ENCODE data around the gene ESF1. TPM values are rescaled to one million over a fixed set of nuclear protein-coding genes. Genes with fewer than 3 reads are reported as not detected.

The ESF1 gene
- total RNA-seq, 6 donors from 2014 or later = 9.8 to 17.8 (median 12.7) TPM

DNA sequence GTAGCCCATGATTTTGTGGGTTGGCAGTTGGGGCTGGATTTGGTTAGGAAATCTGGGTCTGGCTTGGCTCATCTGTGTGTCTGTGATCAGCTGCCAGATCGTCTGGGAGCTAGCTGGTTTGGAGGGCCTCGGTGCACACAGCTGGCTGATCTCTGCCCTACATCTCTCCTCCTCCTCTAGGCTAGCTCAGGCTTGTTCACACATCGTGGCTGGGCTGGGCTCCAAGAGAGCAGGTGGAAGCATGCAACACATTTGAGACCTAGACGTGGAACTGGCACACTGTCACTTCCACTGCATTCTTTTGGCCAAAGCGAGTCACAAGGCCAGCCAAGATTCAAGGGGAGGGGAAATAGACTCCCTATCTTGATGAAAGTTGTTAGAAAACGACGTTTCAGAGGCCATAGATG is 16.0 kb upstream of the ESF1 start:
- no peak overlapping the region for H3K27ac ChIP-seq

DNA sequence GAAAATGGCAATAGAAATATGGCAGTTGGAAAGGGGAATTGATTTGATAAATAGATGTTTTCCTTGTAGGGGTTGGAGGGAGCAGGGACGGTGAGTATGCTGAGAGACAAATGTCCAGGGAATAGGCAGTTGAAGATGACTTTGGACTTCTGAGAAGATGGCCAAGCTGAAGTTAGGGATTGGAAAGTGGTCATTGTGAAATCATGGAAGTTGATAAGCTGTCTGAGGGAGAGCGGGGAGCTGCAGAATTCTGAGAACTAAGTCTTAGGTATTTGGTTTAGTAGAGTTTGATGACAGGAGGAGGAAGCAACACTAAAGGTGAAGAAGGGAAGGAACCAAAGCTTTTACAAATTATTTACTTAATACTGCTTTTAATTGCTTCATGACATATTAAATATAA is 15.3 kb upstream of the ESF1 start:
- ATAC-seq (ENCODE audit: low FRiP score in 2 of 2) (peak in 1 of 2 donors; percentile 12), DNase-seq (no peak)
- Histone ChIP-seq H3K36me3 (peaks cover 38 to 90% (median 58%) of the 10 kb centered on the region in 4 donors), H3K4me3 (no peak overlapping the region), H3K9me3 (no peaks in the 10 kb centered on the region), H3K27me3 (no peaks in the 10 kb centered on the region), H3K27ac (no peak overlapping the region), H3K4me1 (peaks cover 0 to 4% (median 0%) of the 10 kb centered on the region in 4 donors)
- WGBS, 2 donors = 75 to 83% methylated on average over 2 of the region's 2 CpGs
- TF ChIP-seq CTCF (IDR thresholded peaks at IDR 0.05) = no peak
- no peak for TF ChIP-seq EP300 (IDR thresholded peaks at IDR 0.05)
- no peak for TF ChIP-seq POLR2AphosphoS5 (IDR thresholded peaks at IDR 0.05)
- no peak for TF ChIP-seq POLR2A (IDR thresholded peaks at IDR 0.05)

More for the DNA sequence above, 16.0 kb upstream of the ESF1 start:
- H3K9me3 ChIP-seq = no peaks in the 10 kb centered on the region
- no peak overlapping the region for H3K4me3 ChIP-seq
- TF ChIP-seq EP300 (IDR thresholded peaks at IDR 0.05) (peak in 1 of 4 donors; percentile 25), POLR2AphosphoS5 (IDR thresholded peaks at IDR 0.05) (peak; percentile 44 to 77), POLR2A (IDR thresholded peaks at IDR 0.05) (no peak), CTCF (IDR thresholded peaks at IDR 0.05) (no peak)
- peaks cover 0 to 4% (median 0%) of the 10 kb centered on the region in 4 donors for H3K4me1 ChIP-seq
- peak in 1 of 2 donors; percentile 62 for DNase-seq
- H3K27me3 ChIP-seq = no peaks in the 10 kb centered on the region
- 33 to 39% methylated on average over 7 of the region's 7 CpGs for WGBS, 2 donors
- ATAC-seq (ENCODE audit: low FRiP score in 2 of 2) = peak; percentile 83 to 96
- H3K36me3 ChIP-seq = peaks cover 32 to 90% (median 53%) of the 10 kb centered on the region in 4 donors

DNA sequence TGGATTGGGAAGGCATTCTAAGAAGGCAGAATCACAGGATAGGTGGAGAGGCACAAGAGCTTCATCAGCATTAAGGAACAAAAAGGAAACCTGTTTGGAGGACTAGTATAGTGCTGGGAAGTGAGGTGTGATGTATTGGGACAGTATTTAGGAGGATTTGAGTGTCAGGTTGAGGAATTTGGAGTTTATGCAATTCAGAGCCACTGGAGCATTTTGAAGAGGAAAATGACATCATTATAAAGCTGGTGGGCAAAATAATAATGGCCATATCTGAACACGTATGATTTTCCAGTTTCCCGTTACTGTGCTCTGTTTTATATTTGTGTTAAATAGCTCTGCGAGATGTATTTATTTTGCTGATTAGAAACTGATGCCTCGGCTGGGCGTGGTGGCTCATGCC is 14.3 kb upstream of the ESF1 start:
- H3K27ac ChIP-seq = no peak overlapping the region
- H3K36me3 ChIP-seq = peaks cover 33 to 90% (median 62%) of the 10 kb centered on the region in 4 donors
- 93 to 96% methylated on average over 5 of the region's 5 CpGs for WGBS, 2 donors
- TF ChIP-seq POLR2A (IDR thresholded peaks at IDR 0.05) = no peak
- no peak for TF ChIP-seq EP300 (IDR thresholded peaks at IDR 0.05)
- TF ChIP-seq POLR2AphosphoS5 (IDR thresholded peaks at IDR 0.05) = no peak
- TF ChIP-seq CTCF (IDR thresholded peaks at IDR 0.05) = no peak
- no peak for DNase-seq
- H3K4me1 ChIP-seq = peaks cover 0 to 4% (median 0%) of the 10 kb centered on the region in 4 donors
- H3K4me3 ChIP-seq = no peak overlapping the region
- no peak for ATAC-seq (ENCODE audit: low FRiP score in 2 of 2)
- H3K9me3 ChIP-seq = no peaks in the 10 kb centered on the region
- H3K27me3 ChIP-seq = no peaks in the 10 kb centered on the region

DNA sequence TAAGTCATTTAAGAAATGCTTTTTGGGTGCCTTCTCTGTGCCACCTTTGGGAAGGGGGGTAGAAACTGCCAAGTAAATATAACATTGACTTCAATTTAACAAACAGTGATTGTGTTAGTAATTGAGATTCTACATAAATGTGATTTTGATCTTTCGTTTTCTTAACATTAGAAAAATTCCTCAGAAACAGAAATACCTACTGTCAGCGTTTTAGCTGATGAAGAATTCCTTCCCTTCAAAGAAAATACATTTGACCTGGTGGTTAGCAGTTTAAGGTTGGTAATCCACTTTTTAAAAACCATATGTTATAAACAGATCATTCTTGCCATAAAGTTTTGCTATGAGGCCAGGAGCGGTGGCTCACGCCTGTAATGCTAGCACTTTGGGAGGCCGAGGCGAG is 9.9 kb upstream of the ESF1 start:
- ATAC-seq (ENCODE audit: low FRiP score in 2 of 2) (no peak), DNase-seq (no peak)
- Histone ChIP-seq H3K4me3 (no peak overlapping the region), H3K27ac (no peak overlapping the region), H3K36me3 (peaks cover 9 to 98% (median 56%) of the 10 kb centered on the region in 4 donors), H3K27me3 (no peaks in the 10 kb centered on the region), H3K9me3 (no peaks in the 10 kb centered on the region), H3K4me1 (no peaks in the 10 kb centered on the region)
- TF ChIP-seq POLR2A (IDR thresholded peaks at IDR 0.05) = no peak
- TF ChIP-seq CTCF (IDR thresholded peaks at IDR 0.05) = no peak
- TF ChIP-seq POLR2AphosphoS5 (IDR thresholded peaks at IDR 0.05) = no peak
- no peak for TF ChIP-seq EP300 (IDR thresholded peaks at IDR 0.05)
- WGBS, 2 donors = 97 to 98% methylated on average over 6 of the region's 6 CpGs

DNA sequence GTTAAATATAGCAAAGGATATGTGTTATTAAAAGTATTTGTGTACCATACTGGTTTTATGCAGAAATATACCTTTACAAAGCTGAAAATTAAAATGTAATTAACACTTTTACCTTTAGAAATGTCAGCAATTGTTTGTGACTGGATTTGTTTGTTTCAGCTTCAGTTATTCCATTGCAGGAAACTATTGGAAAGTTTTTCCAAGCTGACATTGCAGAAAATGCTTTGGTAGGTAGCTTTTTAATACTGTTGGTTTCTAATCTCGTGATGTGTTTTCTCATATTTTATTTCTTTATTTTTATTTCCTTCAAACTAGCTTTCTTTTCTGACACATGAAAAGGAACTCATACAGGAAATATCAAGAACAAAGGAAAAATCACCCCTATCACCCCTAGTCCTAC is 8.3 kb upstream of the ESF1 start:
- Histone ChIP-seq H3K4me1 (peaks cover 0 to 4% (median 0%) of the 10 kb centered on the region in 4 donors), H3K27ac (no peak overlapping the region), H3K9me3 (no peaks in the 10 kb centered on the region), H3K27me3 (no peaks in the 10 kb centered on the region), H3K4me3 (no peak overlapping the region), H3K36me3 (peaks cover 9 to 93% (median 56%) of the 10 kb centered on the region in 4 donors)
- ATAC-seq (ENCODE audit: low FRiP score in 2 of 2) (no peak), DNase-seq (no peak)
- WGBS, 2 donors = 94 to 96% methylated on average over 1 of the region's 1 CpG
- TF ChIP-seq CTCF (IDR thresholded peaks at IDR 0.05) = no peak
- no peak for TF ChIP-seq POLR2AphosphoS5 (IDR thresholded peaks at IDR 0.05)
- TF ChIP-seq POLR2A (IDR thresholded peaks at IDR 0.05) = no peak
- no peak for TF ChIP-seq EP300 (IDR thresholded peaks at IDR 0.05)

All from upper lobe of left lung (tissue), 6 donors.